ENCODE data around the gene RARG.

Gene RARG

GRCh38 chr12:53231921-53232645 lies at the start of gene RARG:
Gene RARG, minus strand, starts transcription at chr12:53232209. Its CDS starts 4,664 bp downstream, at chr12:53227545.
- DNase-seq: peak; percentile 70

- no peak for DNase-seq
Observed at GRCh38 chr12:53279888-53280498, 48.0 kb upstream of the RARG start.

GRCh38 chr12:53279283-53279869 lies 47.4 kb upstream of the RARG start:
- DNase-seq: no peak

- no peak for DNase-seq
Observed at GRCh38 chr12:53277981-53278380, 46.0 kb upstream of the RARG start.

- DNase-seq: no peak
Observed at GRCh38 chr12:53276511-53276910, 44.5 kb upstream of the RARG start.

DNA sequence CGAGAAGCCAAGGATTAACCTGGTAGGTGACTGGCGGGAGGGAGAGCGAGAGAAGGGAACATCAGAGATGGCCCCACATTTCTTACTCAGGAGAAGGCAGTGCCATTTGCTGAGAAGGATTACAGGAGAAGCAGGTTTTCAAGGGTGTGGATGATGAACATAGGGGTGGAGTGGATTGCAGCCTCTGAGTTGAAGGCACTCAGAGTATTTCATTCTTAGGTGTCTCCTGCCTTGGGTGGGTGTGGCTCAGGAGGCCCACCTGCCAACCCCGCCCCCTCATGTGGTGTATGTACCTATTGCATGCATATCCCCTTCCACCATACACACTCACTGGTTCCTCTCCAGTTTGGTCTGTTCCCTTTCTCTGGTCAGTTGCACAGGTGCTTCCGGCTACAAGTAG lies 42.4 kb upstream of the RARG start:
- DNase-seq: no peak

DNA sequence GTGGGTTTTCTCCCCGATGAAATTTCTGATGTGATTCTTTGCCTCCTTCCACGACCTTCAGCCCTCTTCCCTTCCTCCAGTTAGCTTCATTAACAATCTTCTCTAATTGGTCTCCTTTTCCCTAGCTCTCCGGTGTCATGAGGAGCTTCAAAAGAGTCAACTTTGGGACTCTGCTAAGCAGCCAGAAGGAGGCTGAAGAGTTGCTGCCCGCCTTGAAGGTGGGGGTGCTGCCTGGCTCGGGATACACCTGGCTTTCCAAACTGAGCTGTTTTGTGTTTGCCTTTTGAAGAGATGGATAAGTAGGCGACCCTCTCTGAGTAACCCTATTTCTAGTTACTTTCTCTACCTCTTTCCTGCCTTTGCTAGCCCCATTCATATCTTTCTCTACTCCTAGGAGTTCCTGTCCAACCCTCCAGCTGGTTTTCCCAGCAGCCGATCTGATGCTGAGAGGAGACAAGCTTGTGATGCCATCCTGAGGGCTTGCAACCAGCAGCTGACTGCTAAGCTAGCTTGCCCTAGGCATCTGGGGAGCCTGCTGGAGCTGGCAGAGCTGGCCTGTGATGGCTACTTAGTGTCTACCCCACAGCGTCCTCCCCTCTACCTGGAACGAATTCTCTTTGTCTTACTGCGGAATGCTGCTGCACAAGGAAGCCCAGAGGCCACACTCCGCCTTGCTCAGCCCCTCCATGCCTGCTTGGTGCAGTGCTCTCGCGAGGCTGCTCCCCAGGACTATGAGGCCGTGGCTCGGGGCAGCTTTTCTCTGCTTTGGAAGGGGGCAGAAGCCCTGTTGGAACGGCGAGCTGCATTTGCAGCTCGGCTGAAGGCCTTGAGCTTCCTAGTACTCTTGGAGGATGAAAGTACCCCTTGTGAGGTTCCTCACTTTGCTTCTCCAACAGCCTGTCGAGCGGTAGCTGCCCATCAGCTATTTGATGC lies 36.9 kb upstream of the RARG start:
- no peak for DNase-seq

DNA sequence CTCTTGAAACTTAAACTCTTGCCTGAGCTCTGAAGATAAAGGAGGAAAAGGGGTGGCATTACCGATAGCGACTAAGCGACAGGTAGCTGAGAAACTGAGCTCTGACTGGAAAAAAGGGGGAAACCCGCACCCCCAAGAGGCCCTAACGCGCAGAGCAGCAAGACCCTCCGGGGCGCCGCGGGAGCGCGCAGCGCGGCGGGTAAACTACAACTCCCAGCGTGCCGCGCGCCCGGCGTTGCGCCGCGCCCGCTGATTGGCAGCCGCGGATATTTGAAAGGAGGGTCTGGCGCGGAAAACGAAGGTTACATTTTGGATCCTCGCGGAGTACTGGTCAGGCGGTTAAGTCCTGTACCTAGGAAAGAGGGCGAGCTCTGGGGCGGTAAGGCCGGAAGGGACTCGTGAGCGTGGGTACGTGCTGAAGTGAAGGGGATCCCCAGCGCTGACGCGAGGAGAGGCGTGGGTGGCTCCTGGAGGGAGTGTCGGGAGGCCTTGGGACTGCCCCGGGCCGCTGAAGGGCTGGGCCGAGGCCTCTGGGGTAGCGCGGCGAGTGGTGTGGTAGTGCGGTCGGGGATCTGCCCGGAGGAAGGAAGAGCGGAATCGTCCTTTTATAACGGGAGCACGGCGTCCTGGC lies 36.1 kb upstream of the RARG start, which contains the start of gene ESPL1:
Gene ESPL1, plus strand, starts transcription at position 301 of the 631 bp plus-strand sequence. CDS start 468 bp downstream, outside the sequence.
- DNase-seq: peak; percentile 81

- DNase-seq: peak; percentile 49
Observed at GRCh38 chr12:53267306-53267998, 35.4 kb upstream of the RARG start.

- DNase-seq: no peak
Observed at GRCh38 chr12:53265783-53266182, 33.8 kb upstream of the RARG start.

DNA sequence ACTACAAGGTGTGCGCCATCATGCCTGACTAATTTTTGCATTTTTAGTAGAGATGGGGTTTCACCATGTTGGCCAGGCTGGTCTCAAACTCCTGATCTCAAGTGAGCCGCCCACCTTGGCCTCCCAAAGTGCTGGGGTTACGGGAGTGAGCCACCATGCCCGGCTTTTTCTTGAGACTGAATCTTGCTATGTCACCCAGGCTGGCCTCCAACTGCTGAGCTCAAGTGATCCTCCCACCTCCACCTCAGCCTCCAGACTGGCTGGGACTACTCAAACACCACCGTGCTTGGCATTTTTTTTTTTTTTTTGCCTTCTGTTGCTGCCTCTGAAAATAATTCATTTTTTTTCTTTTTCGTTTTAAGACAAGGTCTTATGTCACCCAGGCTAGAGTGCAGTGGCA lies 27.9 kb upstream of the RARG start:
- no peak for DNase-seq

GRCh38 chr12:53258541-53259539 lies 26.8 kb upstream of the RARG start:
- no peak for DNase-seq

GRCh38 chr12:53255996-53256395 lies 24.0 kb upstream of the RARG start:
- no peak for DNase-seq

GRCh38 chr12:53254816-53255545 lies 23.0 kb upstream of the RARG start:
- DNase-seq: no peak

- no peak for DNase-seq
Observed at GRCh38 chr12:53253298-53253697, 21.3 kb upstream of the RARG start.

- DNase-seq: no peak
Observed at GRCh38 chr12:53252349-53252916, 20.4 kb upstream of the RARG start.

DNA sequence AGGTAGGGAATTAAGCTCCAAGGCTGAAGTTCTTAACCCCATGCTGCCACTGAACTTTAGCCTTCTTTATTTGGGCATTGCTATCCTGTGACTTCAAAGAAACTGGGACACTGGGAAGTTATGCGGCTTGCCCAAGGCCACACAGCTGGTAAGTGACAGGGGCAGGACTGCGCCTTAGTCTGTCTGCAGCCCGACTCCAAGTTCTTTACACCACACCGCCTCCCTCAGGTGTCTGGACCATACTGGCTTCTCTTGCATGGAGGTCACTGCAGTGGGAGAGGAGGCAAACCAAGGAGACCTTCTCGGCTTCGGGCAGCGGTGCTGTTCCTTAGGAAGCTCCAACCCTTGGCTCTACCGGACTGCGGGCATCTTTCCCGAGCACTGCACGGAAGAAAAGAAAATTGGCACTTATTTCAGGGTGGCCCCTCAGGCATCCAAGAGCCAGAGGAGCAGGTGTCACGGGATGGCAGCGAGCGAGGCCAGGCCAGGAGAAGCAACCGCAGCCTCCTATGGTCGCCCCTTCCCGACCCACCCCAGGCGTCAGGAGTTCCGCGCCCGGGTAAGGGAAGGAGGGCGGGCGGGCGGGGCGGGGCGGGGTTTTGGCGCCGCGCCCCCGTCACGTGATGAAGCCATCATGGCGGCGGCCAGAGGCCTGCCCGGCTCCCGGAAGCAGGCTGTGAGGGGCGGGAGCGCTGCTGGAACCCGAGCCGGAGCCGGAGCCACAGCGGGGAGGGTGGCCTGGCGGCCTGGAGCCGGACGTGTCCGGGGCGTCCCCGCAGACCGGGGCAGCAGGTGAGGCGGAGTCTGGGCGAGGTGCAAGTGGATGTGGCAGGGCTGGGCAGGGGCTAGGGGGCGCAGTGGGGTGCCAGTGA lies 19.7 kb upstream of the RARG start:
- peak; percentile 69 for DNase-seq

- no peak for DNase-seq
Observed at GRCh38 chr12:53245286-53245685, 13.3 kb upstream of the RARG start.

Measured in CD4-positive, alpha-beta T cell treated with Interleukin-4 for 4 hours (primary cell).